Epithelial cell of esophagus (primary cell): Measurements from ENCODE around the gene ITPR1.

Experiments
- DNase-seq: peaks from one replicate; pipeline ENCODE4 v3.0.0; 2010; ENCODE audit warnings: low read depth
- H3K4me3 ChIP-seq: 2 replicates; pipeline ENCODE4 v1.5.1; 2011; ENCODE audit warnings: mild to moderate bottlenecking, low read length, control low read depth
- TF ChIP-seq, protein P1 (sequence below): IDR thresholded peaks from 2 replicates; pipeline ENCODE4 v1.5.1; 2011; ENCODE audit warnings: low read depth, mild to moderate bottlenecking, low read length, control low read depth, inconsistent platforms; ENCODE audit not compliant: insufficient read depth; ENCODE audit errors: missing control alignments

ITPR1 gene

DNA sequence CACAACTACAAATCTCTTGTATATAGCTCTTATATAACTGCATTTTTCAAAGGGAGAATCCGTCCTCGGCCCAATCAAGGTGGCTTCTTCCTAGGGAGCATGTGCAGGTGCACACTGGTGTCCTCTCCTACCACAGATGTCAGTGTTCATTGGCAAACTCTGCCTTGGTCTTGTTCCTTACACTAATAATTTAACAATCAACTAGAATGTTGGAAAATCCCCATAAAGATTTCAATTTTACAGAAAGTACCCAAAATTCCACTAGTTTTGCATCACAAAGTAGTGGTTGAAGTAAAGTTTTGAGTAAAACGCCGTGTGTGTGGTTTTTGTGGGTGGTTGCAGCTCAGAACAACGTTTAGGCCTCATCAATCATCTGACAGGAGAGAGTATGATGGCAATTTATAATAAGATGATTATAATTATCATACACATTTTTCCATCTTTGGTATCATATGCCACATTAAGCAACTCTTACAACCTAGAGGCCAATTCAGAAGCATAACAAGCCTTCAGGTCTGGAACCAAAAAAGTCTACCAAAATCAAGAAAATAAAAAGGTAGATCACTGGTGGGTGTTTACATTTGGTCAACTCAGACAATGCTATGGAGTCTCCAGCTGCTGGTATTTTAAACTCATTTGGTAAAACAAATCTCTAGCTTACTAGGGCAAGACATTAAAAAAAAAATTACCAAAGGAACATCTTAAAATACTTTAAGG lies 357.2 kb downstream of the ITPR1 start:
- TF ChIP-seq, protein P1, sequence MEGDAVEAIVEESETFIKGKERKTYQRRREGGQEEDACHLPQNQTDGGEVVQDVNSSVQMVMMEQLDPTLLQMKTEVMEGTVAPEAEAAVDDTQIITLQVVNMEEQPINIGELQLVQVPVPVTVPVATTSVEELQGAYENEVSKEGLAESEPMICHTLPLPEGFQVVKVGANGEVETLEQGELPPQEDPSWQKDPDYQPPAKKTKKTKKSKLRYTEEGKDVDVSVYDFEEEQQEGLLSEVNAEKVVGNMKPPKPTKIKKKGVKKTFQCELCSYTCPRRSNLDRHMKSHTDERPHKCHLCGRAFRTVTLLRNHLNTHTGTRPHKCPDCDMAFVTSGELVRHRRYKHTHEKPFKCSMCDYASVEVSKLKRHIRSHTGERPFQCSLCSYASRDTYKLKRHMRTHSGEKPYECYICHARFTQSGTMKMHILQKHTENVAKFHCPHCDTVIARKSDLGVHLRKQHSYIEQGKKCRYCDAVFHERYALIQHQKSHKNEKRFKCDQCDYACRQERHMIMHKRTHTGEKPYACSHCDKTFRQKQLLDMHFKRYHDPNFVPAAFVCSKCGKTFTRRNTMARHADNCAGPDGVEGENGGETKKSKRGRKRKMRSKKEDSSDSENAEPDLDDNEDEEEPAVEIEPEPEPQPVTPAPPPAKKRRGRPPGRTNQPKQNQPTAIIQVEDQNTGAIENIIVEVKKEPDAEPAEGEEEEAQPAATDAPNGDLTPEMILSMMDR = no peak
- H3K4me3 ChIP-seq = no peak overlapping the region
- no peak for DNase-seq

DNA sequence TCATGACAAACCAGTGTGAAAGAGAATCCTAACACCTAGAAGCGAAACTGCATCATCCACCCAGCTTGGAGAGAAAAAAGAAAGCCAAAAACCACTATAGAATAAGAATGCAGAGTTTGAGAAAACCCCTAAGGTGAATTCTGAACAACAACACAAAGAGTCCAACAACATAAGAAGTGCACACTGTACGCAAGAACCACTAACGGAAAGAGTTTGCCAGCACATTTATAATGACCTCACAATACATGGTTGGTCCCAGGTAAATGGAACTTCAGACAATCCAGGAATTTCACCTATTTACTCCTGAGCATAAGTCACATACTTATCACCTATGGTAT lies 357.7 kb downstream of the ITPR1 start:
- TF ChIP-seq, protein P1 = no peak
- no peak for DNase-seq
- no peak overlapping the region for H3K4me3 ChIP-seq

DNA sequence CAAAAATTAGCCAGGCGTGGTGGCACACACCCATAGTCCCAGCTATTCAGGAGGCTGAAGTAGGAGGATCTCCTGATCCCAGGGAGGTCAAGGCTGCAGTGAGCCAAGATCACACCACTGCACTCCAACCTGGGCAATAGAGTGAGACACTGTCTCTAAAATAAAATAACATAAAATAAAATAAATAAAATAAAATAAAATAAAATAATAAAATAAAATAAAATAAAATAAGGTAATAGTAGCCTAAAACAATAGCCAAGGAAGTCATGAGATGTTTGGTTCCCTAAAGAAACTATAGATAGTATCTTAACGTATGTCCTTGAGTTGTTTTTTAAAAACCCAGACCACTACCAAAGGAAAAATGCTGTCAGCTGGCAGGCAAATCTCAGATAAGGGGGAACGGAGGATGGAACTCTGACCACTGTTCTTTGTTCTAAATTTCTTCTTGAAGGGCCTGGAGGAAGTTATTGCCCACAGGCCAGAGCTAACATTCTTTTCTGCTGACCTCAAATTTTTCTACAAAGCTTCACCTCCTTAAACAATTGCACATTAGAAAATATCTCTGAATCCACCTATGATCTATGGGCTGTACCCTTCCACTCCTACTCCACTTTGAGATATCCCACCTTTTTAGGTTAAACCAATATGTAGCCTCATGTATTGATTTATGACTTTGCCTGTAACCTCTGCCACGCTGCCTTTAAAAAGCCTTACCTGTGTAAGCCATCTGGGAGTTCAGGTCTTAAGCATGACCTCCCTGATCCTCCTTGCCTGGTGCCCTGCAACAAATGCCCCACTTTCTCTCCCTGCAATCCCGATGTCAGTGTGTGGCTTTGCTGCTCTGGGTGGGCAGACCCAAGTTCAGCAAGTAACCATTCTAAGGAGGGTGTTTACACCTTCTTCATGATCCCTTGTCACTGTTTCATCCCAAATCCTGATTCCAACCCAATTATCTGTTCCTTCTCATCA lies 359.9 kb downstream of the ITPR1 start:
- TF ChIP-seq, protein P1 = no peak
- no peak overlapping the region for H3K4me3 ChIP-seq
- no peak for DNase-seq

DNA sequence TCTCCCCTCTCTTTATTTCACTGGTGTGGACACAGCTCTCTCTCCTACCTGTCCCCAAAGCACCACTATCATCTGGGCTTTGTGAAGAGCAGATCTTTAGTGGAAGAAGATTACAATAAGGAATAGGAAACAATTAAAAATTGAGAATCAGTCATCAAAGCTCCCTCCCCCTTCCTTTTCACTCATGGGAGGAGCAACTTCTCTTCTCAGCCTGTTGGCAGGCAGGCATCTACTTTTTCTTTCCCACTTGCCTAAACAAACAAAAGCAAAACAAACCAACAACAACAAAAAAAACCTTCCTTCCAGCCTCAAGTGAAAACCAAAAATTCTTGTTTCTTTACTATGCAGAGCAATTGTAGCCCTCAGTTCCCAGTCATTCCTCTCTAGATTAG lies 360.6 kb downstream of the ITPR1 start:
- DNase-seq = no peak
- TF ChIP-seq, protein P1 = no peak
- H3K4me3 ChIP-seq = no peak overlapping the region

DNA sequence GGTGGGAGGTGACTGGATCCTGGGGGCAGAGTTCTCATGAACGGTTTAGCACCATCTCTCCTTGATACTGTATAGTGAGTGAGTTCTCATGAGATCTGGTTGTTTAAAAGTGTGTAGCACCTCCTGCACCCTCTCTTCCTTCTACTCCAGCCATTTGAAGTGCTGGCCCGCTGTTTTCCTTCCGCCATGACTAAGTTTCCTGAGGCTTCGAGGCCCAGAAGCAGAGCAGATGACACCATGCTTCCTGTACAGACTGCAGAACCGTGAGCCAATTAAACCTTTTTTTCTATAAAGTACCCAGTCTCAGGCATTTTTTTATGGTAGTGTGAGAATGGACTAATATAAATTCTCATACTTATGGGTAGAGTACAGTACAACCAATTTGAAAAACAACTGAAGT lies 362.5 kb downstream of the ITPR1 start:
- no peak for DNase-seq

DNA sequence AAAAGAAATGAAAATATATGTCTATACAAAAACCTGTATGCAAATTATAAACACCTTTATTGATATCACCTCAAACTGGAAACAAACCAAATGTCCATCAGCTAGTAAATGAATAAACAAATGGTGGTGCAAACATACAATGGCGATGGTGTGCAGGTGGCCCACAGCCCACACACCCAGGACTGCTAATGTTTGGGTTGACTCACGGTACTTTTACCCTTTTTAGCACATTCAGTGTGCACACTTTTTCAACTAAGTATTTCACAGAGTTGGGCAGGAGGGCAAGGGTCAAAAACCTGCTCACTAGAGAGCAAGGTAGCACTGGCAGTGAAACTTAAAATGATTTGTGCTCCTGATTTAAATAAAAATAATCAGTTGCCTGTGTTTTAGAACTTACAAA lies 363.0 kb downstream of the ITPR1 start:
- TF ChIP-seq, protein P1 = no peak
- H3K4me3 ChIP-seq = no peak overlapping the region
- no peak for DNase-seq

More for the DNA sequence above, 362.5 kb downstream of the ITPR1 start:
- no peak overlapping the region for H3K4me3 ChIP-seq
- TF ChIP-seq, protein P1 = no peak
